ENCODE results near the gene PRR5L. TPM values are rescaled to one million over a fixed set of nuclear protein-coding genes. Genes with fewer than 3 reads are reported as not detected.

PRR5L gene
- total and polyA plus RNA-seq, 2 donors (not counting 1 experiment from before 2014, with no cell fraction given), result 4.0 to 5.9 TPM

- TF ChIP-seq EZH2 (IDR thresholded peaks at IDR 0.05; ENCODE audit: borderline replicate concordance, insufficient read depth, low read depth, low read length, poor library complexity, severe bottlenecking) (no peak), CTCF (IDR thresholded peaks at IDR 0.05) (no peak)
- ATAC-seq (ENCODE audit: low read depth), result no peak
- no CpG with 5 or more reads among the region's 5 CpGs for WGBS (ENCODE audit: insufficient coverage)
- Mint-ChIP-seq H3K4me3 (no peak overlapping the region), H3K4me1 (no peaks in the 10 kb centered on the region), H3K27me3 (peaks cover 30% of the 10 kb centered on the region), H3K27ac (no peak overlapping the region), H3K9me3 (ENCODE audit: insufficient read depth) (no peaks in the 10 kb centered on the region)
- Histone ChIP-seq H3K27ac (ENCODE audit: low read length in 2 of 2) (no peak overlapping the region), H3K9ac (ENCODE audit: low read length) (no peak overlapping the region), H3K4me2 (replicated peaks; ENCODE audit: low read depth, low read length, poor library complexity, severe bottlenecking) (no peak overlapping the region), H2AFZ (ENCODE audit: insufficient read depth, low read depth, low read length, poor library complexity, severe bottlenecking) (no peak overlapping the region), H4K20me1 (ENCODE audit: control insufficient read depth, insufficient read depth, low read length, poor library complexity, severe bottlenecking) (no peaks in the 10 kb centered on the region), H3K4me3 (ENCODE audit: control extremely low read depth in 1 of 5, extremely low read depth in 1 of 5, insufficient read depth in 1 of 5, low read depth in 2 of 5, low read length in 4 of 5) (no peak overlapping the region), H3K79me2 (ENCODE audit: control insufficient read depth, insufficient read depth, low read length) (no peaks in the 10 kb centered on the region), H3K9me3 (ENCODE audit: control extremely low read depth in 1 of 3, control insufficient read depth in 2 of 3, insufficient read depth in 1 of 3, low read length in 2 of 3) (no peaks in the 10 kb centered on the region), H3K4me1 (ENCODE audit: control insufficient read depth in 2 of 2, insufficient read depth in 2 of 2, low read length in 2 of 2) (no peaks in the 10 kb centered on the region), H3K27me3 (replicated peaks in 1 of 4; ENCODE audit: control extremely low read depth in 1 of 4, control insufficient read depth in 3 of 4, insufficient read depth in 4 of 4, low read length in 3 of 4) (peaks cover 0 to 5% (median 2%) of the 10 kb centered on the region in 4 experiments), H3K36me3 (replicated peaks in 1 of 2; ENCODE audit: control extremely low read depth in 1 of 2, control insufficient read depth in 1 of 2, extremely low read depth in 1 of 2, insufficient read depth in 2 of 2, low read length in 1 of 2) (no peaks in the 10 kb centered on the region)
- POLR2A ChIA-PET, result no interaction called here
- DNase-seq, result no peak
- CTCF ChIA-PET, result no interaction called here
- intact Hi-C loops (cut with micrococcal nuclease), result no loop called here
Measured at GRCh38 chr11:36343436-36343835, 47.3 kb downstream of the PRR5L start.

GRCh38 chr11:36345084-36345511, 49.0 kb downstream of the PRR5L start:
- H3K9ac ChIP-seq (ENCODE audit: low read length), result no peak overlapping the region
- POLR2A ChIA-PET, result no interaction called here
- peaks cover 26% of the 10 kb centered on the region for H3K27me3 Mint-ChIP-seq

More at GRCh38 chr11:36345084-36345511, 49.0 kb downstream of the PRR5L start:
- no peak for DNase-seq
- no peak overlapping the region for H3K4me2 ChIP-seq (replicated peaks; ENCODE audit: low read depth, low read length, poor library complexity, severe bottlenecking)
- intact Hi-C loops (cut with micrococcal nuclease), result no loop called here
- H3K9me3 ChIP-seq (ENCODE audit: control extremely low read depth in 1 of 3, control insufficient read depth in 2 of 3, insufficient read depth in 1 of 3, low read length in 2 of 3), result no peaks in the 10 kb centered on the region
- CTCF ChIA-PET, result no interaction called here
- no peak overlapping the region for H3K4me3 Mint-ChIP-seq
- ATAC-seq (ENCODE audit: low read depth), result no peak
- H3K9me3 Mint-ChIP-seq (ENCODE audit: insufficient read depth), result no peaks in the 10 kb centered on the region
- 71% methylated on average over 11 of the region's 11 CpGs for WGBS (ENCODE audit: insufficient coverage)
- no peaks in the 10 kb centered on the region for H3K4me1 Mint-ChIP-seq
- H3K4me1 ChIP-seq (ENCODE audit: control insufficient read depth in 2 of 2, insufficient read depth in 2 of 2, low read length in 2 of 2), result no peaks in the 10 kb centered on the region
- TF ChIP-seq CTCF (IDR thresholded peaks at IDR 0.05) (no peak), EZH2 (IDR thresholded peaks at IDR 0.05; ENCODE audit: borderline replicate concordance, insufficient read depth, low read depth, low read length, poor library complexity, severe bottlenecking) (no peak)
- H3K4me3 ChIP-seq (ENCODE audit: control extremely low read depth in 1 of 5, extremely low read depth in 1 of 5, insufficient read depth in 1 of 5, low read depth in 2 of 5, low read length in 4 of 5), result no peak overlapping the region
- peaks cover 0 to 5% (median 2%) of the 10 kb centered on the region in 4 experiments for H3K27me3 ChIP-seq (replicated peaks in 1 of 4; ENCODE audit: control extremely low read depth in 1 of 4, control insufficient read depth in 3 of 4, insufficient read depth in 4 of 4, low read length in 3 of 4)
- H3K79me2 ChIP-seq (ENCODE audit: control insufficient read depth, insufficient read depth, low read length), result no peaks in the 10 kb centered on the region
- no peak overlapping the region for H3K27ac Mint-ChIP-seq
- no peak overlapping the region for H2AFZ ChIP-seq (ENCODE audit: insufficient read depth, low read depth, low read length, poor library complexity, severe bottlenecking)
- H3K27ac ChIP-seq (ENCODE audit: low read length in 2 of 2), result no peak overlapping the region
- H3K36me3 ChIP-seq (replicated peaks in 1 of 2; ENCODE audit: control extremely low read depth in 1 of 2, control insufficient read depth in 1 of 2, extremely low read depth in 1 of 2, insufficient read depth in 2 of 2, low read length in 1 of 2), result no peaks in the 10 kb centered on the region
- H4K20me1 ChIP-seq (ENCODE audit: control insufficient read depth, insufficient read depth, low read length, poor library complexity, severe bottlenecking), result no peaks in the 10 kb centered on the region
